KBM-7 (cell line): ENCODE data around the gene TOLLIP.
A peak's percentile ranks its signal among the peaks of the same experiment; 100 is the strongest.
"Not testable (repeated sequence)": the region's sequence is repeated elsewhere in the genome, so short reads cannot be mapped to it uniquely, and the experiment has no call there.

Source experiments
- DNase-seq: peaks from one replicate; pipeline ENCODE4 v3.0.0-alpha.2; 2015
- in situ Hi-C: fragments of 300-500 bp; cut with MboI; formaldehyde crosslinking; loops from 2 replicates; pipeline ENCODE4 v1.14.3; 2020; ENCODE audit warnings: low sequenced_read_pairs, low pct_unique_long_range_greater_than_20kb, mixed read lengths

Gene TOLLIP

DNA sequence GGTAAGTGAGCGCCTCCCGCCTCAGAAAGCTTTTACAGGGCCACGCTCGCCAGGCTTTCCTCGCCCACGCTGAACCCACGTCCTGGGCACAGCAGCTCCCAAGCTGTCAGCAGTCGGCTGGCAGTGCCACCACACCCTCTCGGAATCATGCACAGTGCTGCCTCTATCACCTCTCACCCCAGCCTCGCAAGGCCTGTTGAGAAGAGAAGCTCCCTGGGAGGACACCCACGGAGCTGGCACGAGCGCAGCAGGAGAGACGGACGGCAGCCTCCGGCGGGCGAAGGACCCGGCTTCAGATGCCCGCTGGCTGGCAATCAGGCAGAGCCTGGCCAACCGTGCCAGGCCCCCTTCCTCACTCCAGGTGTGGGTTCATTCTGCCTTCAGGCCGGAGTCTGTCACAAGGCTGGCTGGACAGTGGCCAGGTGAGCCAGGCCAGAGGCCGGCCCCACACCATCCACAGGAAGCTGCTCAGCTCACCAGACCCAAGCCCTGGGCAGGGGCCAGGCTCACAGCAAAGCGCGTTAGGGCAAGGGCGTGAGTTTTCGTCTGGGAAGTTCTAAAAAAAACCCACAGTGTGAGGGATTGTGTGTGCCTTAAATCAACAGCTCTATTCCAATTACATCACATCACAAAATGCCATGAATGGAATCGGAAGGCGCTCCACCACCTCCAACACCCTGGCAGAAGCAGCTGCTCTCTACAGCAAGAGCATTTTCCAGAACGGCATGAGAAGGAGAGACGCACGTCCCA, 33.2 kb downstream of the TOLLIP start:
- DNase-seq, result no peak
- in situ Hi-C loops, result no loop called here

GRCh38 chr11:1275021-1275420, 34.4 kb downstream of the TOLLIP start:
- in situ Hi-C loops, result no loop called here
- DNase-seq, result no peak

- in situ Hi-C loops, result no loop called here
Measured at GRCh38 chr11:1274501-1274900, 34.9 kb downstream of the TOLLIP start.

GRCh38 chr11:1272531-1272930, 36.9 kb downstream of the TOLLIP start:
- DNase-seq, result no peak
- in situ Hi-C loops, result no loop called here

More at GRCh38 chr11:1274501-1274900, 34.9 kb downstream of the TOLLIP start:
- DNase-seq, result no peak

- in situ Hi-C loops, result no loop called here
- DNase-seq, result no peak
Measured at GRCh38 chr11:1271927-1272326, 37.5 kb downstream of the TOLLIP start.

DNA sequence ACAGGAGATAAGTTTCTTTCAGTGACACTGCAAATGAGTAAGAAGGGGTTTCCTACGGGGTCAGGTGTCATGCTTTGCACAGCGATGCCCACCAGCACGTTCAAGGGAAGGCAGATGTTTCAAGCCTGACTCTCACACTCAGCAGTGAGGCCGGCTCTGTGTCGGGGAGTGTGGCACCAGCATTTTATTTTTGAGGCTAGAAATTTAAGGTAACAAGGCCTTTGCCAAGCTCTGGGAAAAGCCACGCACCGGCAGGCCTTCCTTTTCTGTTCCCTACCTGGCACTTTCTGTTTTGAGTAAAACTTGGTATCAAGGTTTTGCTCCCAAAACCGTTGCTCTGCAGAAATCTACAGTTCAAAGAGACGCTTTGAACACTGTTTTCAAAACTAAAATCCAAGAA, 38.0 kb downstream of the TOLLIP start:
- in situ Hi-C loops, result no loop called here
- no peak for DNase-seq

DNA sequence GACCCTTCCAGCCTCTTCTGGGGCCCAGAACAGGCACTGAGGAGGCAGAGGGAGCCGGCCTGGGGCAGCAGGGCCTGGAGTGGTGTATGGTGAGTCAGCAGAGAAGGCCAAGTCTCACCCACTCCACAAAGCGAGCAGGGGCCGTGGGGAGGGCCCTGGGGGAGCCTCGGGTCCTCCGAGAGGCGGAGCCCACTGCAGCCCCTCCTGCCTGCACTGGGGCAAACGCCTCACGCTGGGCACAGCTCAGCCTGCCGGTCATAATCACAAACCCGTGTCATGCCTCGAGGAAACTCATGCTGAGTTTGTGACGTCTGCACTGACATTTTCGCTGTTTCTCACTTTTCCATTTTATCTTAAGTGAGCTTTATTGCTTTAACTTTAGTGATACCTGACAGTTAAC, 38.4 kb downstream of the TOLLIP start:
- in situ Hi-C loops, result no loop called here
- no peak for DNase-seq

GRCh38 chr11:1270476-1270875, 39.0 kb downstream of the TOLLIP start:
- in situ Hi-C loops, result no loop called here
- DNase-seq, result no peak

DNA sequence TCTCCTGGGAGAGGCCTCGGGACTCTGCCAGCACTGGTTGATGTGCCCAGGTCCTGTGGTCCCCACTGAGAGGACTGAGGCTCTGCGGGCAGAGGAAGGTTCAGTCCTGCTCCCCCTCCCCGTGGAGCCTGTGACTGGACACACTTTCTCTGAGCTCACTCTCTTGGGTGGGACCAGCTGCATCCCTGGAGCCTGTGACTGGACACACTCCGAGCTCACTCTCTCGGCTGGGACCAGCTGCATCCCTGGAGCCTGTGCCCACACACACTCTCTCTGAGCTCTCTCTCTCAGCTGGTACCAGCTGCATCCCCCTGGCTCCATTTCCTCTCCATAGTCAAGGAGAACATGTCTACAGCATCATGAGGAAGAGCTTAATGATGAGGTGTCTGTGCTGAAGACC, 39.5 kb downstream of the TOLLIP start:
- in situ Hi-C loops, result no loop called here
- no peak for DNase-seq

- in situ Hi-C loops, result no loop called here
- no peak for DNase-seq
Measured at GRCh38 chr11:1267441-1268100, 41.9 kb downstream of the TOLLIP start.

DNA sequence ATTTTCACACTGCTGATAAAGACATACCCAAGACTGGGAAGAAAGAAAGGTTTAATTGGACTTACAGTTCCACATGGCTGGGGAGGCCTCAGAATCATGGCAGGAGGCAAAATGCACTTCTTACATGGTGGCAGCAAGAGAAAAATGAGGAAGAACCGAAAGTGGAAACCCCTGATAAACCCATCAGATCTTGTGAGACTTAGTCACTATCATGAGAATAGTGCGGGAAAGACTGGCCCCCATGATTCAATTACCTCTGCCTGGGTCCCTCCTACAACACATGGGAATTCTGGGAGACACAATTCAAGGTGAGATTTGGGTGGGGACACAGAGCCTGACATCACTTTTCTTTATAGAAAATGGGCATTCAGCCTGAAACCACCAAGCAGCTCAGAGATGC, 42.5 kb downstream of the TOLLIP start:
- DNase-seq, in situ Hi-C loops: not testable (repeated sequence)

GRCh38 chr11:1265480-1265879, 44.0 kb downstream of the TOLLIP start:
- in situ Hi-C loops, DNase-seq: not testable (repeated sequence)

GRCh38 chr11:1264444-1264843, 45.0 kb downstream of the TOLLIP start:
- in situ Hi-C loops, result not testable (repeated sequence)
- peak; percentile 73 for DNase-seq

GRCh38 chr11:1263010-1263409, 46.4 kb downstream of the TOLLIP start:
- in situ Hi-C loops, result no loop called here

GRCh38 chr11:1262172-1263006, 47.0 kb downstream of the TOLLIP start:
- in situ Hi-C loops, result no loop called here
- no peak for DNase-seq

More at GRCh38 chr11:1263010-1263409, 46.4 kb downstream of the TOLLIP start:
- no peak for DNase-seq

DNA sequence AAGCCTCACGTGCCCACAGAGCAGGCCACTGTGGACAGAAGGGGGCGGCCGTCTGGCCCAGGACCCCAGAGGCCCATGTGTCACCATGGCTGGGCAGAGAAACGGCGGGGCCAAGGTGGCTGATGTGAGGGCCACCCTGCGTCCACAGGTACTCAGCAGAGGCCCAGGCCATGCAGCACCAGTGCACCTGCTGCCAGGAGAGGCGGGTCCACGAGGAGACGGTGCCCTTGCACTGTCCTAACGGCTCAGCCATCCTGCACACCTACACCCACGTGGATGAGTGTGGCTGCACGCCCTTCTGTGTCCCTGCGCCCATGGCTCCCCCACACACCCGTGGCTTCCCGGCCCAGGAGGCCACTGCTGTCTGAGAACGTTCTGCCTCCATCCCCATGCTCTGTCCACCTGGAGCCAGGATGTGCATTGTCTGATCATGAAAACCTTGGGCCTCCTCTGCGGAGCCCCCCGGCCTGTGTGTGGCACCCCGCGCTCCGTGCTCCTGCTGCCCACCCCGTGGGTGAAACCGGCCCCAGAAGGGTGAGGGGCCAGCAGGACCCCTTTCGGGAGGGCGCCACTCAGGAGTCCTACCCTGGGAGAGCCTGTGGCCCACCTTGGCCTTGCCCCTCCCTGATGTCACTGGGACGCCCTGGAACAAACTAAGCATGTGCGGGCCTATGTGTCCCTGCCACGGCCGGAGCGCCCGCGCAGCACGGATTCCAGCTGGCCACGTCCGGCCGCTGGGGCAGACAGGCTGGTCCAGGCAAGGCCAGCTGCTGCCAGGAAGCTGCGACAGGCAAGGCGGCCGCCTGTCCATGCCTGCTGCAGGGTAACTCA, 48.0 kb downstream of the TOLLIP start:
- no peak for DNase-seq
- in situ Hi-C loops, result no loop called here

DNA sequence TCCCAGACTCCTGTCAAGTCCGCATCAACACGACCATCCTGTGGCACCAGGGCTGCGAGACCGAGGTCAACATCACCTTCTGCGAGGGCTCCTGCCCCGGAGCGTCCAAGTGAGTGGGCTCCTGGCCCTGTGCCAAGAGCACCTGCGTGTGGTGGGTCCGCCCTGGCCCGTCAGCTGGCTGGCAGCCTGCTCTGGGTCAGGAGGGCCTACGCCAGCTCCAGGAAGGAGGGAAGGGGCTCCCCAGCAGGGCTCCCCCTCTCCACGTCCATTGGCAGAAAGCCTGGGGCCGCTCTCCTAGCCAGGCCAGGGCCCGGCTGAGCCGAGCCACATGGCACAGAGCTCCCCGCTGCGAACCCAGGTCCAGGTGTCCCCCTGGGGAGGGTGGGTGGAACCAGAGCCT, 48.8 kb downstream of the TOLLIP start:
- no peak for DNase-seq
- in situ Hi-C loops, result no loop called here

DNA sequence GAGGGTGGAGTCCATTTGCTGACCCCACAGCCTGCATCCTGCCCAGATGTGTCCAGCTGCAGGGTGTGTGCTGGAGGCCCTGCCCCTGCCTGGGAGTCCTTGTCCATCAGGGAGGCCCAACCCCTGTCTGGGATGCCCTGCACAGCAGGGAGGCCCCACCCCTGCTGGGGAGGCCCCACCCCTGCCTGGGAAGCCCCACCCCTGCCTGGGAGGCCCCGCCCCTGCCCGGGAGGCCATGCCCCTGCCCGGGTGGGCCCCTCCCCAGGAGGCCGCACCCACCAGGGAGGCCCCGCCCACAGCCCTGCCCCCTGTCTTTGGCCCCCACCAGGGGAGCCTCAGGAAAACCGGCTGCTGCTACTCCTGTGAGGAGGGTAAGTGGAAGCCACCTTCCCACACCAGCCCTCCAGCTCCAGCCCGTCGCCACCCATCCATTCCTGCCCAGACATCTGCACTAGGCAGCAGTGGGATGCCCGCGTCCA, 49.4 kb downstream of the TOLLIP start:
- DNase-seq, result no peak
- in situ Hi-C loops, result no loop called here

- DNase-seq, result no peak
- in situ Hi-C loops, result no loop called here
Measured at GRCh38 chr11:1259561-1259960, 49.9 kb downstream of the TOLLIP start.
